HG03108 (cell line): ENCODE data around the gene LCN6.
"Not testable (repeated sequence)": the region's sequence is repeated elsewhere in the genome, so short reads cannot be mapped to it uniquely, and the experiment has no call there.

Experiments used
- ATAC-seq: cut with Tn5 transposase; IDR thresholded peaks from one replicate; pipeline ENCODE4 v1.9.1; 2021; ENCODE audit warnings: moderate library complexity; ENCODE audit not compliant: unreplicated experiment

Gene LCN6

DNA sequence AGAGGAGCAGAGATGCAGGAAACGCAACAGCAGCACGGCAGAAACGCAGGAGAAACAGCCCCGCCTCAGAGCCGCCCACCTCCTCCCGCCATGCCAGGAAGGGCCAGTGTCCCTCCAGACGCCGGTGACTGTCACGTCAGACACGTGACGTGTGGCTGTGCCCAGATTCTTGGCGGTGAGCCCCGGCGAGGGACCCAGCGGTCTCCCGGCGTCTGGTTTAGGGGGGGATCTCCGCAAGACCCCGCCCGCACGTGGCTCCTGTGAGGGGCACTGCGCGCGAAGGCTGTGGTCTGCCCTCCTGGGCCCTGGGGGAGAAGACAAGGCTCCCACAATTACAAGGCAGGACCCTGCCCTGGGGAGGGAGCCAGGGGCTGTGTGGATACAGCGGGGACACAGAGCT is 12.1 kb upstream of the LCN6 start:
- no peak for ATAC-seq

DNA sequence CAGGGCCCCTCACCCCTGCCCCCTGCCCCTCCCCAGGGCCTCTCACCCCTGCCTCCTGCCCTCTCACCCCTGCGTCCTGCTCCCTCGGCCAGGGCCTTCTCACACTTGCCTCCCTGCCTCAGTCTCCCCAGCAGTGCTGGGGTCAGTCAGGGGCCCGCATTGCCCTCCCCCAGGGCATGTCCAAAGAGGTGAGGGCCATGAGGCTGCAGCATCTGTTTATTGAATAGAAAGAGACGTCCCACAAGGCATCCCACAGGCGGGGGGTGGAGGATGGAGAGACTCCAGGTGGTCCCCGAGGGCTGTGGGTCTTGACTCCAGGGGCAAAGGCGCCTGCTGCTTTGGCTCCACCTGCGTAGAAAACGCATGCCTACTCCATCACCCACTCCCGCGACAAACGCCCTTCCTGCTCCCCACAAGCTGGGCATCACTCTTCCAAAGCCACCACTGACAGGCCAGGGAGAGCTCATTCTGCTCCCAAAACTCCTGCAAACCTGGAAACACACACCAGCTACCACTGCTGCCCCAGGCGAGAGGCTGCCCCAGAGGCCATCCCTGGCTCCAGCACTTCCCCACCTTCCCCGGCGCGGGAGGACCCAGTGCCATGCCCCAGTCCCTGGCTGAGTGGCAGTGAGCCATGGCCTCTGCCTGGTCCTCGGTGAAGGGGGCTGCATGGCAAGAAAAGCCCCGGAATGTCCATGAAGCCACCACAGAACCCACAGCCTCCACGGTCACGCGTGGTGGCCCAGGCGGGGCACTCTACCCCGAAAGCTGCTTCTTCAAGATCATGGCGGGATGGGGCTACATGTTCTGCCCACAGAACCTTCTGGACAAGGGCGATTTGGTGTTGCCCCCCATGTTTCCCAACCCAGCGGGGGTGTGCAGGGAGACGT is 11.4 kb upstream of the LCN6 start:
- ATAC-seq, result no peak

DNA sequence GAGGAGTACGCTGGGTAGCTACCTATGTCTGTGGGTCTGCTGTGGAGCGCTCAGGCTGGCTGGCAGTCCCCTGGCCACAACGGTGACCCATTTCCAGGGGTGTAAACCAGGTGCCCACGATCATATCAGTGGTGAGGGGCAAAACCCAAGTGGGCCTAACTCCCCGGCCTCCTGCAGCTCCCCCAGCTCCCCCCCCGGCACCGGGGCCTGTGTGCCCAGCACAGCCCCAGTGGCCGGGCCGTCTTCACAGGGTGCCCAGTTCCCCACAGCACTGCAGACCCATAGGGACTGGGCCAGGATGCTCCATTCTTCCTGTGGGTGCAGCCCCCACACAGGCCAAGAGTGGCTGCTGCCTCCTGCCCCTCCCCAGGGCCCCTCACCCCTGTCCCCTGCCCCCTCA is 10.7 kb upstream of the LCN6 start:
- no peak for ATAC-seq

GRCh38 chr9:136757751-136758140 is 9.4 kb upstream of the LCN6 start:
- no peak for ATAC-seq

GRCh38 chr9:136757328-136757727 is 9.0 kb upstream of the LCN6 start:
- no peak for ATAC-seq

GRCh38 chr9:136756836-136757235 is 8.5 kb upstream of the LCN6 start:
- no peak for ATAC-seq

DNA sequence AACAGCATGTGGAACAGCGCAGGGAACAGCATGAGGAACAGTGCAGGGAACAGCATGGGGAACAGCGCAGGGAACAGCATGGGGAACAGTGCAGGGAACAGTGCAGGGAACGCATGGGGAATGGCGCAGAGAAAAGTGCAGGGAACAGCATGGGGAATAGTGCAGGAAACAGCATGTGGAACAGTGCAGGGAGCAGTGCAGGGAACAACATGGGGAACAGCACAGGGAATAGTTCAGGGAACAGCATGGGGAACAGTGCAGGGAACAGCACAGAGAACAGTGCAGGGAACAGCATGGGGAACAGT is 7.8 kb upstream of the LCN6 start:
- ATAC-seq, result no peak

- not testable (repeated sequence) for ATAC-seq
Measured at GRCh38 chr9:136755302-136756133, 7.2 kb upstream of the LCN6 start.

- ATAC-seq, result no peak
Measured at GRCh38 chr9:136754626-136755301, 6.4 kb upstream of the LCN6 start.

DNA sequence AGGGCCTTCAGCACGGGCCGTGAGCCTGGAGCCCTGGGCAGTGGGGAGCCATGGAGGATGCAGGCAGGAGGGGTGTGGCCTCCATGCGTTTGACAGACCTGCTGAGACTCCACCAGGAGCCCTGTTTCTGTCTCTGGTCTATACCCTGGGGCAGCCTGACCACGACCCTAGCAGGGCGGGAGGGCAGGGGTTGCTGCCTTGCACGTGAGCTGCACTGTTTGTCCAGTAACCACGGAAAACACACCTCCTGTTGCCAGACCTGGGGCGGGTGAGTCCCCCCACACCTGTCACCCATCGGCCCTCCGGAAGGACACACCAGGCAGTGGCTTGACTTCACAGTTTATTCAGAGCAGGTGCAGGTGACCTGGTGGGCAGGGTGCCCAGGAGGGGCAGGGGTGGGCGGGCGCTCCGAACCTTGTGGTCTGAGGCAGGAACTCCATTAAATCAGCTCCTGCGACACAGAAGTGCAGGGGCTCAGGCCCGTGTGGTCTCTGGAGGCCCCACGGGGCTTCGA is 5.8 kb upstream of the LCN6 start:
- ATAC-seq, result no peak

DNA sequence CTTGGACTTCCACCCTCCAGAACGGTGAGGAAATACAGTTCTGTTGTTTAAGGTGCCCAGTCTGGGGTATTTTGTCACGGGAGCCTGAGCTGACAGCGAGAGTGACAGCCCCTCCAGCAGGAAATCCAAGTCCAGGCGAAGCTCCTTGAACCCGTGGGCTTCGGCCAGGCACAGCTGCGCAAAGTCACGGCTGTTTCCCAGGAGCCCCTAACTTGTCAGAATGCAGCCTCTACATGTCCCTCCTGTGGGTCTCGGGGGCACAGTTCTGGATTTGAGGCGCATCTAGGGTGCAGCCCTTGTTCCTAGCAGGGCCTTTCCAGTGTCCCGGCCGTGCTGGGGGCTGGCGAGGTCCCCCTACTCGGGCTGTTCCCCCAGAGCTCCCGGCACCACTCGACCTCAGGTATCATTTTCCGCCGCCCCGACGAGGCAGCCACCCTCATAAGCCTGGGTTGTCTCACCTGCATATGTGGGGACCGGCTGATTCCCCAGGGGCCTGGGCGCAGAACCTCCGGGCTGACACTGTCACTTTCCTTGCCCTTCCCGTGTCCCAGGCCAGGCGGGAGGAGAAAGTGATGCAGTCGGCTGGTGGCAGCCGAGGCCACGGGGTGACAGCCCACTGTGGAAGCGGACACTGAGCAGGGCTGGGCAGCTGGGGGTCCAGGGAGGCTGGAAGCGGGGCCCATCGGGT is 5.2 kb upstream of the LCN6 start:
- no peak for ATAC-seq

- no peak for ATAC-seq
Measured at GRCh38 chr9:136751814-136752213, 3.5 kb upstream of the LCN6 start.

GRCh38 chr9:136751244-136751643 is 2.9 kb upstream of the LCN6 start:
- ATAC-seq, result no peak

GRCh38 chr9:136750526-136750925 is 2.2 kb upstream of the LCN6 start:
- ATAC-seq, result no peak

DNA sequence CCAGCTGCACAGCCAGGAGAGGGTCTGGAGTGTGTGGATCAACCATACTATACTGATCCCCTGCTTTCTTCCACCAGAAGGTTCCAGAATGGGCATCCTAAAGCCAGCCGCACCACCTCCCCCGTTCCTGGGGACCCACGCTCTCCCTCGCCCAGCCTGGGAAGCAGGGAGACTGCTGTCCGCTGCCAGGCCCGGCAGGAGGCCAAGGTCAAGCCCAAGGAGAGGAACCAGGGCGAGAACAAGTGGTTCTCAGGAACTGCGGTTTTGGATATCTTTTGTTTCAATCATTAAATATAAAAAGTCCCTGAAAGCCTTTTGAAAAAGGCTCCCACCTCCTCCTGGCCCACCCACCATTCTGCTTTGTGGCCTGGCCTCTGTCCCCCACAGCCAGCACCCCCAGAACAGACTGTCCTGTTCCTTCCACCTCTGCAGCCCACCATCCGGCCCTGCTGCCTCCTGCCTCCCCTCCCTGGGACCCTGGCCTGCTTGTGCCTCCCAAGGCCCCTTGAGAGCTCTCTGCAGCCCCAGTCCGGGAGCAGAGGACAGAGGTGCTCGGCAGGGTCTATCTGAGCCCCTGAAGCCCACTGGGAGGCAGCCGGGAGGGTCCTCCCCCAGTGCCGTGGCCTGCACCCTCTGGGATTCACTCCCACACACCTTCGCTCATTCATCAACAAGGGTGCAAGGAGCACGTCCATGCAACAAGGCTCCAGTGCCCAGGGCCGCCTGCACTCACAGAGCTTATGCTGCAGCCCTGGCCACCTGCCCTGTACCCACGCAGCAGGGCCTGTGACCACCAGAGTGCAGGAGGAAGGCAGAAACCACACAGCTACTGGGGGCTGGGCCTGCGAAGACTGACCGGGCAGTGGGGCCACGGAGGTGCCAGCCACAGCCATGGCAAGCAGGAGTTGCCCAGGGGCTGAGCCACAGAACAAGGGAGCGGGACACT is 614 bp upstream of the LCN6 start:
- no peak for ATAC-seq

DNA sequence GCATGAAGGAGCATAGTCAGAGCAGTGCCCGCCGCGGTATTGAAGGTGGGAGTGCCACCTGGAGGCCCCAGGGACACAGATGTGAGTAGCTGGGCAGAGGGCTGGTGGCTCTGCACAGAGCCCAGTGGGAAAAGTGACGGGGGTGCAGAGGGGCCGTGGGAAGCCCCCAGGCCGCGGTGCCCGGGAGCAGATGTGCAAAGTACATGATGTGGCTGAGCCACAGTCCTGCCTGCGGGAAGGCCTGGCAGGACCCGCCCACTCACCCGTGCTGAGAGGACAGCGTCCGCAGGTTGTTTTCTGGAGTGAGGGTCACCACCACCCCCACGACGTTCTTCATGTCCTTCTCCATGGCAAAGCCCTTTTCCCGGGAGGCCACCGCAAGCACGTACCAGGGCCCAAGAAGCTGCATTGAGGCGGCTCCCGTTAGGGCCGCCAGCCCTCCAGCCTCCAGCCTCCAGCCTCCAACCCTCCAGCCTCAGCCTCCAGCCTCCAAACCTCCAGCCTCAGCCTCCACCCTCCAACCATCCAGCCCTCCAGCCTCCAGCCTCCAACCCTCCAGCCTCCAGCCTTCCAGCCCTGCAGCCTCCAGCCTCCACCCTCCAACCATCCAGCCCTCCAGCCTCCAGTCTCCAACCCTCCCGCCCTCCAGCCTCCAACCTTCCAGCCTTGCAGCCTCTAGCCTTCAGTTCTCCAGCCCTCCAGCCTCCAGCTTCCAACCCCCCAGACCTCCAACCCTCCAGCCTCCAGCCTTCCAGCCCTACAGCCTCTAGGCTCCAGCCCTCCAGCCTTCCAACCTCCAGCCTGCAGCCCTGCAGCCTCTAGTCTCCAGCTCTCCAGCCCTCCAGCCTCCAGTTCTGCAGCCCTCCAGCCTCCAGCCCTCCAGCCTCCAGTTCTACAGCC is 914 bp downstream of the LCN6 start:
- ATAC-seq, result no peak

DNA sequence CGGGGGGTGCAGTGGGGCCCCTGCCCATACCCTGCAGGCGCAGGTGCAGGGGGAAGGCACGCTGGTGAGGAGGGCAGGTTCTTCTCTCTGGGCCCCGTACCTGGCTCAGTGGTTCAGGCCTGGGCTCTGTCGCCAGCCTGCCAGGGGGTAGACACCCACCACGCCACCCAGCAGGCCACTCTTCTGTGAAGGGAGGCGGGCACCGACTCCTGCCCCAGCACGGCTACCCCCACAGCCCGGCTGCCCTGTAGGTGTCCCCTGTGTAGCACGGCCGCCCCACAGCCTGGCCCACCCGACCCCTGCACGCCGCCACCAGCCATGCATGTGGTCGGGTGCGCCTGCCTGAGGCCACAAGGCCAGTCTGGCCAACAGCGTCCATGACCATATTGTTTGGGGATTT is 1.7 kb downstream of the LCN6 start:
- no peak for ATAC-seq

DNA sequence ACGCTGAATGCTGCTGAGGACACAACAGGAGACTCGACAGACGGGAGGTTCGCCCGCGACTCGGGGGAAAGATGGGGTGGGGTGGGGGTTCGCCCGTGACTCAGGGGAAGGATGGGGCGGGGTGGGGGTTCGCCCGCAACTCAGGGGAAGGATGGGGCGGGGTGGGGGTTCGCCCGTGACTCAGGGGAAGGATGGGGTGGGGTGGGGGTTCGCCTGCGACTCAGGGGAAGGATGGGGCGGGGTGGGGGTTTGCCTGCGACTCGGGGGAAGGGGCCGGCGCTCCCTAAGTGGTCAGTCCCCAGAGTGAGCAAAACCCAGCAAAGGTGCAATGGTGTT is 2.2 kb downstream of the LCN6 start:
- no peak for ATAC-seq
